Astrocyte (in vitro differentiated cells and primary cell): Measurements from ENCODE around the gene SPRR4. TPM values are rescaled to one million over a fixed set of nuclear protein-coding genes. Genes with fewer than 3 reads are reported as not detected.

Source experiments
- DNase-seq: peaks from one replicate; pipeline ENCODE4 v3.0.0-alpha.2; 2010; ENCODE audit warnings: low read depth
- FAIRE-seq: peaks from 2 replicates; lab custom pipeline; 2011; peaks lifted over from hg19 to GRCh38; lab: Jason Lieb, UNC
- H2AFZ ChIP-seq: 2 replicates; pipeline ENCODE4 v1.6.0; 2012; ENCODE audit warnings: low read depth, low read length, inconsistent platforms
- H3K27ac ChIP-seq: 2 replicates; pipeline ENCODE4 v1.5.1; 2011; ENCODE audit warnings: low read depth, low read length, inconsistent platforms
- H3K27me3 ChIP-seq: 2 replicates; pipeline ENCODE4 v1.6.0; 2011; ENCODE audit warnings: low read length, inconsistent platforms; ENCODE audit not compliant: insufficient read depth
- H3K36me3 ChIP-seq: 2 replicates; pipeline ENCODE4 v1.5.1; 2011; ENCODE audit warnings: low read length, inconsistent platforms; ENCODE audit not compliant: insufficient read depth
- H3K4me1 ChIP-seq: 2 replicates; pipeline ENCODE4 v1.5.1; 2011; ENCODE audit warnings: low read length, inconsistent platforms; ENCODE audit not compliant: insufficient read depth
- H3K4me2 ChIP-seq: 2 replicates; pipeline ENCODE4 v1.6.0; 2012; ENCODE audit warnings: low read length, inconsistent platforms
- H3K4me3 ChIP-seq: 2 replicates; pipeline ENCODE4 v1.5.1; 2011; ENCODE audit warnings: low read depth, mild to moderate bottlenecking, low read length, inconsistent platforms; ENCODE audit not compliant: insufficient read depth
- H3K79me2 ChIP-seq: 2 replicates; pipeline ENCODE4 v1.6.0; 2012; ENCODE audit warnings: mild to moderate bottlenecking, low read length, inconsistent platforms; ENCODE audit not compliant: insufficient read depth
- H3K9ac ChIP-seq: 2 replicates; pipeline ENCODE4 v1.6.0; 2012; ENCODE audit warnings: mild to moderate bottlenecking, low read length, inconsistent platforms
- H3K9me3 ChIP-seq: 2 replicates; pipeline ENCODE4 v1.5.1; 2012; ENCODE audit warnings: low read depth, mild to moderate bottlenecking, low read length, inconsistent platforms; ENCODE audit not compliant: insufficient read depth
- H4K20me1 ChIP-seq: 2 replicates; pipeline ENCODE4 v1.6.0; 2012; ENCODE audit warnings: low read length, inconsistent platforms; ENCODE audit not compliant: insufficient read depth
- H3K27ac Mint-ChIP-seq: one replicate; pipeline ENCODE4 v1.8.0; 2021; ENCODE audit warnings: mild to moderate bottlenecking, mixed read lengths; ENCODE audit not compliant: unreplicated experiment
- H3K27me3 Mint-ChIP-seq: one replicate; pipeline ENCODE4 v1.8.0; 2021; ENCODE audit warnings: low read depth, mixed read lengths; ENCODE audit not compliant: unreplicated experiment
- H3K36me3 Mint-ChIP-seq: one replicate; pipeline ENCODE4 v1.8.0; 2021; ENCODE audit warnings: low read depth, mixed read lengths; ENCODE audit not compliant: unreplicated experiment
- H3K4me1 Mint-ChIP-seq: one replicate; pipeline ENCODE4 v1.8.0; 2021; ENCODE audit warnings: low read depth, mixed read lengths; ENCODE audit not compliant: unreplicated experiment
- H3K4me3 Mint-ChIP-seq: one replicate; pipeline ENCODE4 v1.8.0; 2021; ENCODE audit warnings: mild to moderate bottlenecking, moderate library complexity, mixed read lengths; ENCODE audit not compliant: unreplicated experiment
- H3K9me3 Mint-ChIP-seq: one replicate; pipeline ENCODE4 v1.8.0; 2021; ENCODE audit warnings: mild to moderate bottlenecking, mixed read lengths; ENCODE audit not compliant: unreplicated experiment
- CTCF ChIP-seq: IDR thresholded peaks from 2 replicates; pipeline ENCODE4 v1.5.1; 2011; ENCODE audit warnings: low read depth, mild to moderate bottlenecking, inconsistent platforms, low read length, moderate library complexity; ENCODE audit not compliant: insufficient read depth
- EZH2 ChIP-seq: IDR thresholded peaks from 2 replicates; pipeline ENCODE4 v1.6.1; 2012; ENCODE audit warnings: mild to moderate bottlenecking, low read length, inconsistent platforms; ENCODE audit not compliant: insufficient read depth
- total RNA-seq: library from RNA; stranded (reverse); gene quantifications from 2 replicates; pipeline ENCODE4 v1.2.1, GENCODE V29; 2021

Gene SPRR4
- total RNA-seq, 1 donor from 2014 or later, result not detected

- Histone ChIP-seq H4K20me1 (no peaks in the 10 kb centered on the region), H3K4me3 (no peak overlapping the region), H3K9ac (no peak overlapping the region), H3K79me2 (no peaks in the 10 kb centered on the region), H3K4me1 (no peaks in the 10 kb centered on the region), H3K36me3 (no peaks in the 10 kb centered on the region), H2AFZ (no peak overlapping the region), H3K4me2 (no peak overlapping the region), H3K27me3 (no peaks in the 10 kb centered on the region), H3K9me3 (peaks cover 5% of the 10 kb centered on the region), H3K27ac (no peak overlapping the region)
- no peaks in the 10 kb centered on the region for H3K4me1 Mint-ChIP-seq
- H3K4me3 Mint-ChIP-seq, result no peak overlapping the region
- H3K27ac Mint-ChIP-seq, result no peak overlapping the region
- peaks cover 5% of the 10 kb centered on the region for H3K9me3 Mint-ChIP-seq
- no peak for DNase-seq
- no peaks in the 10 kb centered on the region for H3K27me3 Mint-ChIP-seq
- no peak for FAIRE-seq
- no peaks in the 10 kb centered on the region for H3K36me3 Mint-ChIP-seq
- TF ChIP-seq CTCF, result no peak
- TF ChIP-seq EZH2, result no peak
These were observed 26.4 kb downstream of the SPRR4 start for GRCh38 chr1:152996633-152997400.

- no peaks in the 10 kb centered on the region for H3K36me3 Mint-ChIP-seq
- no peak for DNase-seq
- H3K4me1 ChIP-seq, result no peaks in the 10 kb centered on the region
- no peaks in the 10 kb centered on the region for H3K27me3 ChIP-seq
- no peak overlapping the region for H3K4me3 Mint-ChIP-seq
- no peak for FAIRE-seq
- no peak overlapping the region for H3K4me2 ChIP-seq
- H3K27ac ChIP-seq, result no peak overlapping the region
- no peaks in the 10 kb centered on the region for H3K36me3 ChIP-seq
- no peaks in the 10 kb centered on the region for H3K4me1 Mint-ChIP-seq
- H2AFZ ChIP-seq, result no peak overlapping the region
- no peak overlapping the region for H3K27ac Mint-ChIP-seq
- peaks cover 4% of the 10 kb centered on the region for H3K27me3 Mint-ChIP-seq
- H3K4me3 ChIP-seq, result no peak overlapping the region
- no peaks in the 10 kb centered on the region for H4K20me1 ChIP-seq
- H3K9me3 ChIP-seq, result peaks cover 5% of the 10 kb centered on the region
- no peaks in the 10 kb centered on the region for H3K79me2 ChIP-seq
- H3K9ac ChIP-seq, result no peak overlapping the region
- peaks cover 5% of the 10 kb centered on the region for H3K9me3 Mint-ChIP-seq
- TF ChIP-seq EZH2 (no peak), CTCF (no peak)
These were observed 27.5 kb downstream of the SPRR4 start for GRCh38 chr1:152997901-152998300.

GRCh38 chr1:152998476-152998875 is 28.0 kb downstream of the SPRR4 start:
- TF ChIP-seq CTCF (no peak), EZH2 (no peak)
- H3K79me2 ChIP-seq, result no peaks in the 10 kb centered on the region
- no peaks in the 10 kb centered on the region for H4K20me1 ChIP-seq
- H3K36me3 ChIP-seq, result no peaks in the 10 kb centered on the region
- H3K27ac Mint-ChIP-seq, result no peak overlapping the region
- H3K4me3 ChIP-seq, result no peak overlapping the region
- FAIRE-seq (no peak), DNase-seq (no peak)
- H3K9me3 ChIP-seq, result peaks cover 5% of the 10 kb centered on the region
- peaks cover 5% of the 10 kb centered on the region for H3K9me3 Mint-ChIP-seq
- no peak overlapping the region for H3K9ac ChIP-seq
- peaks cover 6% of the 10 kb centered on the region for H3K27me3 Mint-ChIP-seq
- H3K4me1 ChIP-seq, result no peaks in the 10 kb centered on the region
- H3K27me3 ChIP-seq, result no peaks in the 10 kb centered on the region
- no peaks in the 10 kb centered on the region for H3K36me3 Mint-ChIP-seq
- no peak overlapping the region for H3K4me3 Mint-ChIP-seq
- H3K4me1 Mint-ChIP-seq, result no peaks in the 10 kb centered on the region
- H2AFZ ChIP-seq, result no peak overlapping the region
- H3K27ac ChIP-seq, result no peak overlapping the region
- no peak overlapping the region for H3K4me2 ChIP-seq
